Sigmoid colon (tissue), 4 donors: Measurements from ENCODE around the gene ADCK2.
"Not testable (repeated sequence)": the region's sequence is repeated elsewhere in the genome, so short reads cannot be mapped to it uniquely, and the experiment has no call there.

Experiments used
- EP300 ChIP-seq, 4 donors: sonication (generic); formaldehyde crosslinking; IDR thresholded peaks; one replicate each; pipeline ENCODE4 v1.6.1; 2017; ENCODE audit warnings: antibody characterized with exemption in 4 of 4
- POLR2A ChIP-seq, 2 donors: fragments of 450-650 bp; IDR thresholded peaks; one replicate each; pipeline ENCODE4 v1.6.1; 2016; ENCODE audit warnings: antibody characterized with exemption in 2 of 2, mild to moderate bottlenecking in 2 of 2, moderate library complexity in 2 of 2
- POLR2AphosphoS5 ChIP-seq, 4 donors: sonication (generic); formaldehyde crosslinking; IDR thresholded peaks; one replicate each; pipeline ENCODE4 v1.6.1; 2017; ENCODE audit warnings: antibody characterized with exemption in 4 of 4
- TF ChIP-seq, protein P1 (sequence below), 4 experiments: fragments of 450-650 bp in 3 of 4; fragments of 200-600 bp in 1 of 4; IDR thresholded peaks; one replicate each; pipeline ENCODE4 v1.5.1; 2016 to 2019; ENCODE audit warnings: antibody characterized with exemption in 4 of 4, mild to moderate bottlenecking in 3 of 4, moderate library complexity in 2 of 4

- not testable (repeated sequence) for TF ChIP-seq POLR2A, POLR2AphosphoS5, EP300 (IDR thresholded peaks at IDR 0.05)
- TF ChIP-seq, protein P1, sequence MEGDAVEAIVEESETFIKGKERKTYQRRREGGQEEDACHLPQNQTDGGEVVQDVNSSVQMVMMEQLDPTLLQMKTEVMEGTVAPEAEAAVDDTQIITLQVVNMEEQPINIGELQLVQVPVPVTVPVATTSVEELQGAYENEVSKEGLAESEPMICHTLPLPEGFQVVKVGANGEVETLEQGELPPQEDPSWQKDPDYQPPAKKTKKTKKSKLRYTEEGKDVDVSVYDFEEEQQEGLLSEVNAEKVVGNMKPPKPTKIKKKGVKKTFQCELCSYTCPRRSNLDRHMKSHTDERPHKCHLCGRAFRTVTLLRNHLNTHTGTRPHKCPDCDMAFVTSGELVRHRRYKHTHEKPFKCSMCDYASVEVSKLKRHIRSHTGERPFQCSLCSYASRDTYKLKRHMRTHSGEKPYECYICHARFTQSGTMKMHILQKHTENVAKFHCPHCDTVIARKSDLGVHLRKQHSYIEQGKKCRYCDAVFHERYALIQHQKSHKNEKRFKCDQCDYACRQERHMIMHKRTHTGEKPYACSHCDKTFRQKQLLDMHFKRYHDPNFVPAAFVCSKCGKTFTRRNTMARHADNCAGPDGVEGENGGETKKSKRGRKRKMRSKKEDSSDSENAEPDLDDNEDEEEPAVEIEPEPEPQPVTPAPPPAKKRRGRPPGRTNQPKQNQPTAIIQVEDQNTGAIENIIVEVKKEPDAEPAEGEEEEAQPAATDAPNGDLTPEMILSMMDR (IDR thresholded peaks at IDR 0.05) = not testable (repeated sequence)
Measured at GRCh38 chr7:140712392-140712791, 39.6 kb downstream of the ADCK2 start.
